Endodermal cell (in vitro differentiated cells): ENCODE measurements around the gene KCNE3. TPM values are rescaled to one million over a fixed set of nuclear protein-coding genes. Genes with fewer than 3 reads are reported as not detected.

Experiments used
- DNase-seq: peaks from one replicate; pipeline ENCODE4 v3.0.0-alpha.2; 2017
- H3K27ac ChIP-seq: 2 replicates; pipeline ENCODE4 v1.5.1; 2013; ENCODE audit warnings: mild to moderate bottlenecking, low read depth, low read length, moderate library complexity
- H3K27me3 ChIP-seq: 2 replicates; pipeline ENCODE4 v1.6.1; 2013; ENCODE audit warnings: mild to moderate bottlenecking, low read length, moderate library complexity; ENCODE audit not compliant: insufficient read depth, control insufficient read depth, poor library complexity, severe bottlenecking
- H3K36me3 ChIP-seq: 2 replicates; pipeline ENCODE4 v1.7.0; 2013; ENCODE audit warnings: mild to moderate bottlenecking, low read length, moderate library complexity; ENCODE audit not compliant: control insufficient read depth, insufficient read depth
- H3K4me1 ChIP-seq: one replicate; pipeline ENCODE4 v1.7.0; 2013; ENCODE audit warnings: low read length; ENCODE audit not compliant: control insufficient read depth, insufficient read depth
- H3K4me3 ChIP-seq: 2 replicates; pipeline ENCODE4 v1.5.1; 2013; ENCODE audit warnings: mild to moderate bottlenecking, low read length, moderate library complexity
- H3K9ac ChIP-seq: 2 replicates; pipeline ENCODE4 v1.6.1; 2013; ENCODE audit warnings: mild to moderate bottlenecking, low read length, moderate library complexity; ENCODE audit not compliant: poor library complexity, severe bottlenecking; ENCODE audit errors: extremely low read depth
- H3K9me3 ChIP-seq: 2 replicates; pipeline ENCODE4 v1.6.1; 2013; ENCODE audit warnings: mild to moderate bottlenecking, low read length, moderate library complexity; ENCODE audit not compliant: control insufficient read depth
- H3K27ac Mint-ChIP-seq: 2 replicates; pipeline ENCODE4 v1.8.0; 2020; ENCODE audit warnings: mixed read lengths
- H3K27me3 Mint-ChIP-seq: 2 replicates; pipeline ENCODE4 v1.8.0; 2021; ENCODE audit warnings: mild to moderate bottlenecking, mixed read lengths; ENCODE audit not compliant: insufficient read depth
- H3K36me3 Mint-ChIP-seq: 2 replicates; pipeline ENCODE4 v1.8.0; 2020; ENCODE audit warnings: low read depth, mixed read lengths
- H3K4me1 Mint-ChIP-seq: 2 replicates; pipeline ENCODE4 v1.8.0; 2020; ENCODE audit warnings: mixed read lengths
- H3K4me3 Mint-ChIP-seq: 2 replicates; pipeline ENCODE4 v1.8.0; 2020; ENCODE audit warnings: mild to moderate bottlenecking, moderate library complexity, mixed read lengths
- H3K9me3 Mint-ChIP-seq: 2 replicates; pipeline ENCODE4 v1.8.0; 2020; ENCODE audit warnings: mild to moderate bottlenecking, mixed read lengths
- CTCF ChIP-seq: fragments of 200-600 bp; sonication (generic); conservative IDR thresholded peaks from 2 replicates; pipeline ENCODE4 v1.5.0; 2021; ENCODE audit warnings: antibody characterized with exemption, mild to moderate bottlenecking
- WGBS, 2 experiments: methylation state at CpG; one replicate each; pipeline versions ENCODE4 v1.1.5 to v1.1.7; 2013; ENCODE audit warnings: missing lambda C conversion rate in 2 of 2, mixed read lengths in 1 of 2; ENCODE audit not compliant: insufficient coverage in 1 of 2, insufficient read length in 1 of 2; 5-methylcytosine and 5-hydroxymethylcytosine counted together
- total RNA-seq, 2 donors: library from RNA; stranded (reverse); fragmentation: NEBNext Ultra II Directional in 1 of 2; extraction: Animal tissue kit (Norgen Biotek cat#: 25700) in 1 of 2; gene quantifications; 2 replicates in 1 of 2; 3 replicates in 1 of 2; pipeline ENCODE4 v1.2.1, GENCODE V29; 2021

Gene KCNE3
- total RNA-seq, 2 donors from 2014 or later: 3.6 to 9.0 TPM

DNA sequence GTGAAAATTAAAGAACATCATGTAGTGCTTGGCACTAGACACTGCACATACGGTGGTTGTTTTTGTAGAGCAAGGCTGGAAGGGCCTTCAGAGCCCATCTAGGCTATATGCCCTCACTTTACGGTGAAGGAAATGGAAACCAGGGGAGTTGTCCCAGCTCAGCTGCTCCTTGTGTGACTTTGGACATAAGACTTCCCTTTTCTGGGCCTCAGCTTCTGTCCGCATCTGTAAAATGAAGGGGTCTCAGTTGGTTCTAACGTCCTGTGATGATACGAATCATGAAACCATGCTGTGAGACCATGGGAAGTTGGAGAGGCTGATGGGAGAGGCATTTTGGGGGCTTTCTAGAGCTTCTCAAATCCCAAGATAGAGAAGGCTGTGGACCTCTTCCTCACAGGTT lies 4.7 kb downstream of the KCNE3 start:
- H3K36me3 ChIP-seq: no peaks in the 10 kb centered on the region
- H3K9me3 Mint-ChIP-seq: no peaks in the 10 kb centered on the region
- no peak overlapping the region for H3K27ac Mint-ChIP-seq
- no peak overlapping the region for H3K9ac ChIP-seq
- peaks cover 10% of the 10 kb centered on the region for H3K36me3 Mint-ChIP-seq
- H3K4me3 Mint-ChIP-seq: no peak overlapping the region
- no peaks in the 10 kb centered on the region for H3K27me3 ChIP-seq
- 93 to 100% methylated on average over 2 to 5 of the region's 5 CpGs for WGBS, 2 experiments
- H3K4me1 ChIP-seq: peaks cover 5% of the 10 kb centered on the region
- H3K4me3 ChIP-seq: no peak overlapping the region
- no peak for TF ChIP-seq CTCF
- no peak overlapping the region for H3K27ac ChIP-seq
- H3K27me3 Mint-ChIP-seq: peaks cover 2% of the 10 kb centered on the region
- peak; percentile 9 for DNase-seq
- H3K9me3 ChIP-seq: no peaks in the 10 kb centered on the region
- H3K4me1 Mint-ChIP-seq: peaks cover 16% of the 10 kb centered on the region

- Mint-ChIP-seq H3K4me1 (peaks cover 15% of the 10 kb centered on the region), H3K4me3 (no peak overlapping the region), H3K36me3 (peaks cover 15% of the 10 kb centered on the region), H3K9me3 (no peaks in the 10 kb centered on the region), H3K27me3 (peaks cover 2% of the 10 kb centered on the region), H3K27ac (peak overlapping the region; percentile 65)
- Histone ChIP-seq H3K4me1 (peaks cover 3% of the 10 kb centered on the region), H3K27ac (no peak overlapping the region), H3K36me3 (no peaks in the 10 kb centered on the region), H3K27me3 (no peaks in the 10 kb centered on the region), H3K9ac (no peak overlapping the region), H3K9me3 (no peaks in the 10 kb centered on the region), H3K4me3 (no peak overlapping the region)
- WGBS, 2 experiments: 88 to 93% methylated on average over 2 of the region's 2 CpGs
- no peak for TF ChIP-seq CTCF
- peak; percentile 65 for DNase-seq
Observed at GRCh38 chr11:74462009-74462408, 5.3 kb downstream of the KCNE3 start.

GRCh38 chr11:74460481-74461154 lies 6.7 kb downstream of the KCNE3 start:
- no peak for TF ChIP-seq CTCF
- H3K4me3 Mint-ChIP-seq: no peak overlapping the region
- H3K36me3 ChIP-seq: no peaks in the 10 kb centered on the region
- peaks cover 20% of the 10 kb centered on the region for H3K36me3 Mint-ChIP-seq
- H3K9me3 Mint-ChIP-seq: no peaks in the 10 kb centered on the region
- H3K4me1 Mint-ChIP-seq: peaks cover 6% of the 10 kb centered on the region
- H3K9ac ChIP-seq: no peak overlapping the region
- H3K9me3 ChIP-seq: no peaks in the 10 kb centered on the region
- no peak for DNase-seq
- no peaks in the 10 kb centered on the region for H3K27me3 ChIP-seq
- WGBS, 2 experiments: 81 to 94% methylated on average over 2 of the region's 2 CpGs
- H3K27ac ChIP-seq: no peak overlapping the region
- H3K27ac Mint-ChIP-seq: no peak overlapping the region
- H3K4me3 ChIP-seq: no peak overlapping the region
- no peaks in the 10 kb centered on the region for H3K4me1 ChIP-seq
- peaks cover 2% of the 10 kb centered on the region for H3K27me3 Mint-ChIP-seq
